Measurements from ENCODE around the gene CHMP1B. TPM values are rescaled to one million over a fixed set of nuclear protein-coding genes. Genes with fewer than 3 reads are reported as not detected.

The CHMP1B gene
- total and polyA plus RNA-seq, 2 donors (not counting 1 experiment from before 2014, with no cell fraction given): 26.5 to 49.7 TPM

- DNase-seq (ENCODE audit: low read depth in 2 of 2): no peak
- no peaks in the 10 kb centered on the region for H3K36me3 ChIP-seq (ENCODE audit: control insufficient read depth, insufficient read depth, low read length)
- no peaks in the 10 kb centered on the region for H3K27me3 ChIP-seq (ENCODE audit: control insufficient read depth, insufficient read depth, low read length)
- H3K4me3 ChIP-seq (replicated peaks in 1 of 4; ENCODE audit: control extremely low read depth in 1 of 4, insufficient read depth in 1 of 4, low read depth in 3 of 4, low read length in 4 of 4): no peak overlapping the region
- H3K9me3 ChIP-seq (ENCODE audit: control insufficient read depth, insufficient read depth, low read depth, low read length): no peaks in the 10 kb centered on the region
- TF ChIP-seq CTCF (conservative IDR thresholded peaks at IDR 0.05 in 1 of 2, IDR thresholded peaks at IDR 0.05 in 1 of 2; ENCODE audit: low read depth in 1 of 2, low read length in 2 of 2) (no peak), EZH2 (IDR thresholded peaks at IDR 0.05; ENCODE audit: low read length, missing control alignments) (no peak)
- no peak overlapping the region for H3K9ac ChIP-seq (ENCODE audit: insufficient read depth, low read length)
- no peak overlapping the region for H3K27ac ChIP-seq (ENCODE audit: insufficient read depth, low read length)
- H3K79me2 ChIP-seq (ENCODE audit: control insufficient read depth, insufficient read depth, low read length): no peaks in the 10 kb centered on the region
- no peaks in the 10 kb centered on the region for H3K4me1 ChIP-seq (ENCODE audit: control insufficient read depth, extremely low read depth, insufficient read depth, low read length)
- no peak overlapping the region for H2AFZ ChIP-seq (ENCODE audit: low read length)
- no peaks in the 10 kb centered on the region for H4K20me1 ChIP-seq (ENCODE audit: control insufficient read depth, extremely low read depth, insufficient read depth, low read length)
- H3K4me2 ChIP-seq (ENCODE audit: extremely low read depth, insufficient read depth, low read length): no peak overlapping the region
Measured at GRCh38 chr18:11877497-11878135, 26.4 kb downstream of the CHMP1B start.

- DNase-seq (ENCODE audit: low read depth in 2 of 2): no peak
- H3K36me3 ChIP-seq (ENCODE audit: control insufficient read depth, insufficient read depth, low read length): peaks cover 1% of the 10 kb centered on the region
- H3K4me3 ChIP-seq (replicated peaks in 1 of 4; ENCODE audit: control extremely low read depth in 1 of 4, insufficient read depth in 1 of 4, low read depth in 3 of 4, low read length in 4 of 4): no peak overlapping the region
- H3K9ac ChIP-seq (ENCODE audit: insufficient read depth, low read length): no peak overlapping the region
- no peaks in the 10 kb centered on the region for H3K9me3 ChIP-seq (ENCODE audit: control insufficient read depth, insufficient read depth, low read depth, low read length)
- H2AFZ ChIP-seq (ENCODE audit: low read length): no peak overlapping the region
- H3K27me3 ChIP-seq (ENCODE audit: control insufficient read depth, insufficient read depth, low read length): no peaks in the 10 kb centered on the region
- no peaks in the 10 kb centered on the region for H3K4me1 ChIP-seq (ENCODE audit: control insufficient read depth, extremely low read depth, insufficient read depth, low read length)
- TF ChIP-seq EZH2 (IDR thresholded peaks at IDR 0.05; ENCODE audit: low read length, missing control alignments) (no peak), CTCF (conservative IDR thresholded peaks at IDR 0.05 in 1 of 2, IDR thresholded peaks at IDR 0.05 in 1 of 2; ENCODE audit: low read depth in 1 of 2, low read length in 2 of 2) (no peak)
- no peak overlapping the region for H3K27ac ChIP-seq (ENCODE audit: insufficient read depth, low read length)
- no peak overlapping the region for H3K4me2 ChIP-seq (ENCODE audit: extremely low read depth, insufficient read depth, low read length)
- H4K20me1 ChIP-seq (ENCODE audit: control insufficient read depth, extremely low read depth, insufficient read depth, low read length): no peaks in the 10 kb centered on the region
- H3K79me2 ChIP-seq (ENCODE audit: control insufficient read depth, insufficient read depth, low read length): no peaks in the 10 kb centered on the region
Measured at GRCh38 chr18:11880586-11881304, 29.5 kb downstream of the CHMP1B start.

GRCh38 chr18:11882636-11883035 lies 31.4 kb downstream of the CHMP1B start:
- DNase-seq (ENCODE audit: low read depth in 2 of 2): no peak
- TF ChIP-seq EZH2 (IDR thresholded peaks at IDR 0.05; ENCODE audit: low read length, missing control alignments): no peak
- no peak for TF ChIP-seq CTCF (conservative IDR thresholded peaks at IDR 0.05 in 1 of 2, IDR thresholded peaks at IDR 0.05 in 1 of 2; ENCODE audit: low read depth in 1 of 2, low read length in 2 of 2)
- no peak overlapping the region for H3K4me3 ChIP-seq (replicated peaks in 1 of 4; ENCODE audit: control extremely low read depth in 1 of 4, insufficient read depth in 1 of 4, low read depth in 3 of 4, low read length in 4 of 4)
- H3K9me3 ChIP-seq (ENCODE audit: control insufficient read depth, insufficient read depth, low read depth, low read length): no peaks in the 10 kb centered on the region
- peaks cover 6% of the 10 kb centered on the region for H3K36me3 ChIP-seq (ENCODE audit: control insufficient read depth, insufficient read depth, low read length)
- H3K4me2 ChIP-seq (ENCODE audit: extremely low read depth, insufficient read depth, low read length): no peak overlapping the region
- H3K9ac ChIP-seq (ENCODE audit: insufficient read depth, low read length): no peak overlapping the region
- no peaks in the 10 kb centered on the region for H4K20me1 ChIP-seq (ENCODE audit: control insufficient read depth, extremely low read depth, insufficient read depth, low read length)
- no peaks in the 10 kb centered on the region for H3K27me3 ChIP-seq (ENCODE audit: control insufficient read depth, insufficient read depth, low read length)
- H3K79me2 ChIP-seq (ENCODE audit: control insufficient read depth, insufficient read depth, low read length): no peaks in the 10 kb centered on the region
- H3K27ac ChIP-seq (ENCODE audit: insufficient read depth, low read length): no peak overlapping the region
- H2AFZ ChIP-seq (ENCODE audit: low read length): no peak overlapping the region
- no peaks in the 10 kb centered on the region for H3K4me1 ChIP-seq (ENCODE audit: control insufficient read depth, extremely low read depth, insufficient read depth, low read length)
